Stimulated activated CD8-positive, alpha-beta memory T cell treated with anti-CD3 and anti-CD28 coated beads, Interleukin-2, amount 100 ng/mL, for 1 hour (primary cell): ENCODE data around the gene RADX.
A peak's percentile ranks its signal among the peaks of the same experiment; 100 is the strongest.
"Not testable (repeated sequence)": the region's sequence is repeated elsewhere in the genome, so short reads cannot be mapped to it uniquely, and the experiment has no call there.

ENCODE experiments used
- DNase-seq, 2 donors: peaks; one replicate each; pipeline ENCODE4 v3.0.0-alpha.2; 2020; ENCODE audit warnings: low read depth in 2 of 2

Gene RADX

GRCh38 chrX:106611679-106612392, at the start of gene RADX:
TSS of gene RADX (plus strand) at chrX:106611978. CDS start at chrX:106612081, 103 bp downstream.
- DNase-seq, result peak; percentile 61 to 66

- DNase-seq, result no peak
Measured at GRCh38 chrX:106564986-106565385, 46.8 kb upstream of the RADX start.

- DNase-seq, result no peak
Measured at GRCh38 chrX:106566362-106566761, 45.4 kb upstream of the RADX start.

- DNase-seq, result no peak
Measured at GRCh38 chrX:106581856-106582255, 29.9 kb upstream of the RADX start.

GRCh38 chrX:106585478-106585877, 26.3 kb upstream of the RADX start:
- no peak for DNase-seq

- no peak for DNase-seq
Measured at GRCh38 chrX:106588801-106589200, 23.0 kb upstream of the RADX start.

- DNase-seq, result no peak
Measured at GRCh38 chrX:106599411-106599810, 12.4 kb upstream of the RADX start.

- no peak for DNase-seq
Measured at GRCh38 chrX:106606571-106606970, 5.2 kb upstream of the RADX start.

GRCh38 chrX:106608016-106608415, 3.8 kb upstream of the RADX start:
- DNase-seq, result no peak

GRCh38 chrX:106611317-106611678, 480 bp upstream of the RADX start:
- no peak for DNase-seq

GRCh38 chrX:106612393-106612763, 600 bp downstream of the RADX start:
- DNase-seq, result no peak

GRCh38 chrX:106613277-106613676, 1.5 kb downstream of the RADX start:
- DNase-seq, result no peak

- no peak for DNase-seq
Measured at GRCh38 chrX:106615041-106615440, 3.3 kb downstream of the RADX start.

- no peak for DNase-seq
Measured at GRCh38 chrX:106619797-106620196, 8.0 kb downstream of the RADX start.

- DNase-seq, result no peak
Measured at GRCh38 chrX:106621836-106622235, 10.1 kb downstream of the RADX start.

- DNase-seq, result no peak
Measured at GRCh38 chrX:106626789-106627188, 15.0 kb downstream of the RADX start.

- no peak for DNase-seq
Measured at GRCh38 chrX:106631615-106632014, 19.8 kb downstream of the RADX start.

GRCh38 chrX:106649523-106650428, 38.0 kb downstream of the RADX start:
- no peak for DNase-seq

- DNase-seq, result not testable (repeated sequence)
Measured at GRCh38 chrX:106653625-106654024, 41.8 kb downstream of the RADX start.

- DNase-seq, result no peak
Measured at GRCh38 chrX:106670631-106671030, 58.9 kb downstream of the RADX start.

GRCh38 chrX:106672527-106672926, 60.7 kb downstream of the RADX start:
- DNase-seq, result no peak

GRCh38 chrX:106680716-106681115, 68.9 kb downstream of the RADX start:
- no peak for DNase-seq

- no peak for DNase-seq
Measured at GRCh38 chrX:106684207-106684606, 72.4 kb downstream of the RADX start.
